HL-60 (cell line): ENCODE measurements around the gene DOCK8.

Experiments used
- CTCF ChIP-seq: IDR thresholded peaks from one replicate; pipeline ENCODE4 v1.5.1; 2011; ENCODE audit warnings: low read length, control low read depth, inconsistent platforms; ENCODE audit not compliant: insufficient read depth
- GABPA ChIP-seq: IDR thresholded peaks from 2 replicates; pipeline ENCODE4 v1.6.1; 2012; ENCODE audit warnings: low read depth
- POLR2AphosphoS5 ChIP-seq: IDR thresholded peaks from 2 replicates; pipeline ENCODE4 v1.6.1; 2012; ENCODE audit warnings: low read depth
- REST ChIP-seq: IDR thresholded peaks from 2 replicates; pipeline ENCODE4 v1.6.1; 2012; ENCODE audit warnings: low read depth; ENCODE audit not compliant: insufficient replicate concordance
- SPI1 ChIP-seq: IDR thresholded peaks from 2 replicates; pipeline ENCODE4 v1.6.1; 2012; ENCODE audit warnings: low read depth, mild to moderate bottlenecking, borderline replicate concordance

GRCh38 chr9:312596-313320 lies 98.1 kb downstream of the DOCK8 start:
- TF ChIP-seq CTCF (no peak), SPI1 (no peak), POLR2AphosphoS5 (no peak), REST (no peak), GABPA (no peak)
